ENCODE results near the gene SETX. TPM values are rescaled to one million over a fixed set of nuclear protein-coding genes. Genes with fewer than 3 reads are reported as not detected.

SETX gene
- total RNA-seq, 1 donor from 2014 or later: 85.3 TPM

- no peak for DNase-seq
These were observed 137.7 kb downstream of the SETX start for GRCh38 chr9:132216861-132217619.

DNA sequence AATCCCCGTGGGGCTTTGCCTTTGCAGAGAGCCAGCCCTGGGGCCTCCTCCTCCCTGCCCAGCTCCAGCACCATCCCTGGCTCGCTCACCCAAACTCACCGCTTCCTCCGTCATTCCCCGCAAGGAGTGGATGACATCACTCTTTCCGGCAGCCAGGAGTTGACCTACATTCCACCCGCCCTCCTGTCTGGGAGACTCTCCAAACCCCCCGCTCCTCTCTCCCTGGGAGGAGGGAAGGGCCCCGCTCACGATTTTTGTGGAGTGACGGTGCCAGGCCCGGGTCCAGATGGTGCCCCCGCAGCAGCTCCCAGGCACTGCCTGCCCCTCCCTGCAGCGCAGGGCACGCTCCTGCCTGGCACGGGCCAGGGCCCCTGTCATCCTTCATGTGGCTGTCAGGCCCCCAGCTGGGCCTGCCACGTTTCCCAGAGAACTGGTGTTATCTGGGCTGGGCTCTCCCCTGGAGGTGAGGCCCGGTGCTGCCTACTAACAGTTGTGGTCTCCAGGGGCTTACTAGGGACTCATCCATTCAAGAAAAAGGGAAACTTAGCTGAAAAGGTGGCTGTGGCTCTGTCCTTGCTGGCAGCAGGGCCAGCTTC lies 140.7 kb downstream of the SETX start:
- peak; percentile 85 for DNase-seq

DNA sequence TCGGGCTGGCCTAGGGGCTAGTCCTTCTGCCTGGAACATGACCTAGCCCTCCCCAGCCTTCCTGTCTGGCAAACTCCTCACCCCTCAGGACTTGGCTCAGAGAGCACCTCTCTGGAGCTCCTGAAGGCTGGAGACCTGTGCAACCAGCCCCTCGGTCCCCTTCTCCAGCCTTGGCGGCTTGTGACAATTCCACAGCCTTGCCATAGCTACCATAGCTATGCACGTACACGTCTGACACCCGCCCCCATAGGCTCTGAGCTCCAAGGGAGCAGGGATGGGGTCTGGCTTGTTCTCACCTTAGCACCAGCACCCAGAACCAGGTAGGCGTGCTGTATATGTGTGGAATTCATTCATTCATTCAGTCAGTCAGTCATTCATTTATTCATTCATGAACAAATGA lies 143.2 kb downstream of the SETX start:
- DNase-seq: no peak

Other genes with a start within 250 kb of the SETX start
- 46.3 TPM for gene NTNG2, start 192.9 kb downstream of the SETX start, total RNA-seq
- 11.7 TPM for gene TTF1, start 51.9 kb upstream of the SETX start, total RNA-seq
- not detected for gene CFAP77, start 55.2 kb upstream of the SETX start, total RNA-seq
- not detected for gene BARHL1, start 227.6 kb upstream of the SETX start, total RNA-seq

All from occipital lobe (tissue), 2 donors.